ENCODE measurements around the gene LHX2. TPM values are rescaled to one million over a fixed set of nuclear protein-coding genes. Genes with fewer than 3 reads are reported as not detected.

The LHX2 gene
- total RNA-seq, 1 donor from 2014 or later, result 0.20 TPM

DNA sequence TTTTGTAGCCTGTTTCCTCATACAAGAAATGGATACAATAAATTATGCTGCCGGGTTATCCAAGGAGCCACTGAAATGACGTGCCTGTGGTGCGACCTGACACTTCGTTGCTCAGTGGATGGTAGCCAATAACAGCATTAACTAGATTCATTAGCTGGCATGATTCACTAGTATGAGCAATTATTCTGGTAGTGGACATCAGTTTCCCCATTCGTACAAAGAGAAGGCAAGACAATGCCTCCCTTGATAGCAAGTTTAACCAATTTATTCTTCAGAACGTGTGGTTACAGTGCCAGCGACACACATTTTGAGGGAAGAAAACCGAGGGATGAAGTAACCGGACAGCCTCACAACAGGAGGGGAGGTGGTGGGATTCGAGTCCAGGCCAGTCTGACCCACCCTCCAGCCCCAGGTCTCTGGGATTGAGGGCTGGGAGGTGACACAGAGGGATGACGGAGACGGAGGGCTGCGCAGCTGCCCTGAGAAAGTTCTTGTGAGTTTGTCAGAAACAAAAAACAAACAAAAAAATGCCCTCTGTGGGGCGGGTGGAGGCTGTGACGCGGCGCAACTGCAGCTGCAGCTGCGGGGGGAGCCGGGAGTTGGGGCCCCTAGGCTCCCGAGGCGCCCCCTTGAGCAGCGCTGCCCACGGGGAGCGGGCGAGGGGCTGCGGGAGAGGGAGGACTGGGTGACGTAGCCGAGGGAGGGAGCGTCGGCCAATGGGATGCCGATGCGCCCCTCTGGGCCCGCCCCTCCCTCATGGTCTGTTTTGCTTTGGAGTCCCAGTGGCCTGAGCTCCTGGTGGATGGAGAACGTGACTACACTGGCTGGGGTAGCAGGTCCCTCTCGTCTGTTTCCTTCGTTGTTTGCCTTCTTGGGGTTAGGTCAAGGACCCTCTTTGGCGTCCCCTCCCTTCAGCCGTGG lies 10.9 kb downstream of the LHX2 start:
- Mint-ChIP-seq H3K4me1 (ENCODE audit: low read depth) (peaks cover 13% of the 10 kb centered on the region), H3K36me3 (ENCODE audit: low read depth) (peaks cover 1% of the 10 kb centered on the region), H3K27me3 (ENCODE audit: low read depth) (peaks cover 72% of the 10 kb centered on the region), H3K27ac (ENCODE audit: unreplicated experiment) (no peak overlapping the region), H3K4me3 (ENCODE audit: unreplicated experiment) (peak overlapping the region; percentile 9), H3K9me3 (ENCODE audit: low read depth) (no peaks in the 10 kb centered on the region)
- no peak for DNase-seq (ENCODE audit: low spot score)
- TF ChIP-seq, protein P1, sequence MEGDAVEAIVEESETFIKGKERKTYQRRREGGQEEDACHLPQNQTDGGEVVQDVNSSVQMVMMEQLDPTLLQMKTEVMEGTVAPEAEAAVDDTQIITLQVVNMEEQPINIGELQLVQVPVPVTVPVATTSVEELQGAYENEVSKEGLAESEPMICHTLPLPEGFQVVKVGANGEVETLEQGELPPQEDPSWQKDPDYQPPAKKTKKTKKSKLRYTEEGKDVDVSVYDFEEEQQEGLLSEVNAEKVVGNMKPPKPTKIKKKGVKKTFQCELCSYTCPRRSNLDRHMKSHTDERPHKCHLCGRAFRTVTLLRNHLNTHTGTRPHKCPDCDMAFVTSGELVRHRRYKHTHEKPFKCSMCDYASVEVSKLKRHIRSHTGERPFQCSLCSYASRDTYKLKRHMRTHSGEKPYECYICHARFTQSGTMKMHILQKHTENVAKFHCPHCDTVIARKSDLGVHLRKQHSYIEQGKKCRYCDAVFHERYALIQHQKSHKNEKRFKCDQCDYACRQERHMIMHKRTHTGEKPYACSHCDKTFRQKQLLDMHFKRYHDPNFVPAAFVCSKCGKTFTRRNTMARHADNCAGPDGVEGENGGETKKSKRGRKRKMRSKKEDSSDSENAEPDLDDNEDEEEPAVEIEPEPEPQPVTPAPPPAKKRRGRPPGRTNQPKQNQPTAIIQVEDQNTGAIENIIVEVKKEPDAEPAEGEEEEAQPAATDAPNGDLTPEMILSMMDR (IDR thresholded peaks at IDR 0.05), result peak; percentile 8

DNA sequence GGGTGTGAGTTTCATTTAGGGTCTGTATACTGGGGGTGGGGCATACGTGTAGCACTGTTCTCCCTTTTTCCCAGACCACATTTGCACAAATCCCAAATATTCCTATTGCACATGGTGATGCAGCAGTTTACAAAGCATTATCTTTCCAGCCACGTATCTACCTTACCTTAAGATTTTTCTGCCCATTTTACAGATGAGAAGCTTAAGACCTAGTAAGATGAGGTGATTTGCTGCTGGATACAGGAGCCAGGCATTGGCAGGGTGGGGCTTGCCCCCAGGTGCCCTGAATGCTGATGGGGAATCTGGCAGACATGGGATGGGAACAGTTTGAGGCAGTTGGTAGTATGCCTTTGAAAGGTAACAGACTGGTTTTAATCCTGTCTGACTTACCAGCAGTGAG lies 12.5 kb downstream of the LHX2 start:
- Mint-ChIP-seq H3K27me3 (ENCODE audit: low read depth) (peaks cover 67% of the 10 kb centered on the region), H3K27ac (ENCODE audit: unreplicated experiment) (no peak overlapping the region), H3K4me1 (ENCODE audit: low read depth) (peaks cover 9% of the 10 kb centered on the region), H3K9me3 (ENCODE audit: low read depth) (no peaks in the 10 kb centered on the region), H3K4me3 (ENCODE audit: unreplicated experiment) (no peak overlapping the region), H3K36me3 (ENCODE audit: low read depth) (no peaks in the 10 kb centered on the region)
- TF ChIP-seq, protein P1 (IDR thresholded peaks at IDR 0.05), result no peak
- DNase-seq (ENCODE audit: low spot score), result no peak

DNA sequence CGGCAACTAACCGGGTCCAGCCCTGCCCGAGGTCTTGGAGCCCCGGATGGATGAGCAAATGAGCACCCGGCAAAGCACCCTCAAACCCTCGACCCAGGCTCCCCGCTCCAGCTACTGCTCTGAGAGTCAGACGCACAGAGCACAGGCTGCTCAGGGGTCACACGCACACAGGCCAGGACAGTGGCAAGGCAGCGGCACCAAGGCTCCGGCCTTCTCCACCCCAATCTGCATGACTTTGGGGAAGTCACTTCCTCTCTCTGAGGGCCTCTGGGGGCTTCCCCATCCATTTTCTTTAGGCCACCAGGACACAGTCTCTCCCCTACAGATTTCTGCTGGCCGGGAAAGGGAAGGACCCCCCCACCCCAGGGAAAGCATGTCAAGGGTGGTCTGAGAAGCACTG lies 18.0 kb downstream of the LHX2 start:
- Mint-ChIP-seq H3K27me3 (ENCODE audit: low read depth) (peaks cover 47% of the 10 kb centered on the region), H3K4me3 (ENCODE audit: unreplicated experiment) (no peak overlapping the region), H3K4me1 (ENCODE audit: low read depth) (peaks cover 16% of the 10 kb centered on the region), H3K36me3 (ENCODE audit: low read depth) (no peaks in the 10 kb centered on the region), H3K27ac (ENCODE audit: unreplicated experiment) (no peak overlapping the region), H3K9me3 (ENCODE audit: low read depth) (no peaks in the 10 kb centered on the region)
- no peak for DNase-seq (ENCODE audit: low spot score)
- TF ChIP-seq, protein P1 (IDR thresholded peaks at IDR 0.05), result no peak

DNA sequence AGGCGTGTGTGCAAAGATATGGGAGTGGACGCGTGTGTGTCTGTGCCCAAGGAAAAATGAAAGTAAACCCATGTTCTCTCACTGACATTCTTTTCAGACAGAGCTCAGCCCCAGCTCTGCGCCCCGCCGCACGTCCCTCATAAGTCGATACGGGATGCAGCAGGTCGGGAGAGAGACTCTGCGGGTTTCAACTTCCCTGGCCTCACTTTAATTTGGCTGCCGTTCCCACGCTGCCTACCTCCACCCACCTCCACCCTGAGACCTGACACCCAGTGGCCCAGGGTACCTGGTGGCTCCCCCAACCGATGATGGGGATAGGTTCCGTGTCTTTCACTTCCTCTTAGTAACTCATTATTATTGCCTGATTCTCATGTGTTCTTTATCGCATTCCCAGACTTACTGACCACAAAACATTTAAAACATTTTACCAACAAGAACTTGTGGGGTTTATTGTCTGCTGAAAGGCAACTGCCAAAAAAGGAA lies 19.4 kb downstream of the LHX2 start:
- TF ChIP-seq, protein P1 (IDR thresholded peaks at IDR 0.05), result no peak
- H3K27me3 Mint-ChIP-seq (ENCODE audit: low read depth), result peaks cover 47% of the 10 kb centered on the region
- H3K9me3 Mint-ChIP-seq (ENCODE audit: low read depth), result no peaks in the 10 kb centered on the region
- DNase-seq (ENCODE audit: low spot score), result no peak
- peaks cover 2% of the 10 kb centered on the region for H3K36me3 Mint-ChIP-seq (ENCODE audit: low read depth)
- H3K27ac Mint-ChIP-seq (ENCODE audit: unreplicated experiment), result peak overlapping the region; percentile 1
- peak overlapping the region; percentile 1 for H3K4me3 Mint-ChIP-seq (ENCODE audit: unreplicated experiment)
- peaks cover 16% of the 10 kb centered on the region for H3K4me1 Mint-ChIP-seq (ENCODE audit: low read depth)

DNA sequence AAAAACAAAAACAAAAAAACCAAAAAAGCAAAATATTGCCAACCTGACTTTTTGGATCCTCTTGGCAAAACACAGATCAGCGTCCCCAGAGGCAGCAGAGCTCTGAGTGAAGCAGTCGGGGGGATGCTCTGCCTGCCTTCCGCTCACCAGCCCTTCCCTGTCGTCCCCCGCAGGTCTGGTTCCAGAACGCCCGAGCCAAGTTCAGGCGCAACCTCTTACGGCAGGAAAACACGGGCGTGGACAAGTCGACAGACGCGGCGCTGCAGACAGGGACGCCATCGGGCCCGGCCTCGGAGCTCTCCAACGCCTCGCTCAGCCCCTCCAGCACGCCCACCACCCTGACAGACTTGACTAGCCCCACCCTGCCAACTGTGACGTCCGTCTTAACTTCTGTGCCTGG lies 20.7 kb downstream of the LHX2 start:
- H3K4me1 Mint-ChIP-seq (ENCODE audit: low read depth), result peaks cover 16% of the 10 kb centered on the region
- DNase-seq (ENCODE audit: low spot score), result no peak
- peak overlapping the region; percentile 49 for H3K4me3 Mint-ChIP-seq (ENCODE audit: unreplicated experiment)
- no peaks in the 10 kb centered on the region for H3K9me3 Mint-ChIP-seq (ENCODE audit: low read depth)
- TF ChIP-seq, protein P1 (IDR thresholded peaks at IDR 0.05), result no peak
- H3K27me3 Mint-ChIP-seq (ENCODE audit: low read depth), result peaks cover 45% of the 10 kb centered on the region
- H3K27ac Mint-ChIP-seq (ENCODE audit: unreplicated experiment), result no peak overlapping the region
- H3K36me3 Mint-ChIP-seq (ENCODE audit: low read depth), result peaks cover 2% of the 10 kb centered on the region
